Occipital lobe (tissue), 1 donor: ENCODE data around the gene ZDHHC15. TPM values are rescaled to one million over a fixed set of nuclear protein-coding genes. Genes with fewer than 3 reads are reported as not detected.

Experiments used
- total RNA-seq: library from RNA; depleted of rRNA; stranded (reverse); fragments of >200 nt; gene quantifications from one replicate; pipeline ENCODE4 v1.2.3, GENCODE V29; 2014

Gene ZDHHC15
- total RNA-seq, 1 donor from 2014 or later = 13.6 TPM

Other genes with a start within 250 kb of the ZDHHC15 start
- 30.4 TPM for gene UPRT, start 249.0 kb downstream of the ZDHHC15 start, total RNA-seq